Occipital lobe (tissue), 2 donors: ENCODE data around the gene CHRDL1. TPM values are rescaled to one million over a fixed set of nuclear protein-coding genes. Genes with fewer than 3 reads are reported as not detected.
"Not testable (repeated sequence)": the region's sequence is repeated elsewhere in the genome, so short reads cannot be mapped to it uniquely, and the experiment has no call there.

Experiments
- DNase-seq: peaks from one replicate; lab custom pipeline; 2025; lab: John Stamatoyannopoulos, UW
- total RNA-seq: library from RNA; depleted of rRNA; stranded (reverse); fragments of >200 nt; gene quantifications from one replicate; pipeline ENCODE4 v1.2.3, GENCODE V29; 2014

CHRDL1 gene
- total RNA-seq: 14.7 TPM

GRCh38 chrX:110795645-110796406, at the start of gene CHRDL1:
CHRDL1 (minus strand) TSS chrX:110795817; CDS start chrX:110792181, 3,636 bp downstream.
- no peak for DNase-seq

- DNase-seq: no peak
Observed at GRCh38 chrX:110836982-110837381, 41.4 kb upstream of the CHRDL1 start.

GRCh38 chrX:110836451-110836850, 40.8 kb upstream of the CHRDL1 start:
- no peak for DNase-seq

- no peak for DNase-seq
Observed at GRCh38 chrX:110836001-110836400, 40.4 kb upstream of the CHRDL1 start.

- no peak for DNase-seq
Observed at GRCh38 chrX:110825972-110826371, 30.4 kb upstream of the CHRDL1 start.

- not testable (repeated sequence) for DNase-seq
Observed at GRCh38 chrX:110816543-110816942, 20.9 kb upstream of the CHRDL1 start.

GRCh38 chrX:110806145-110806544, 10.5 kb upstream of the CHRDL1 start:
- no peak for DNase-seq

- no peak for DNase-seq
Observed at GRCh38 chrX:110805303-110805702, 9.7 kb upstream of the CHRDL1 start.

GRCh38 chrX:110804446-110804845, 8.8 kb upstream of the CHRDL1 start:
- no peak for DNase-seq

GRCh38 chrX:110803506-110803905, 7.9 kb upstream of the CHRDL1 start:
- DNase-seq: no peak

GRCh38 chrX:110796407-110796697, 735 bp upstream of the CHRDL1 start:
- no peak for DNase-seq

GRCh38 chrX:110794601-110795000, 1.0 kb downstream of the CHRDL1 start:
- no peak for DNase-seq

- DNase-seq: no peak
Observed at GRCh38 chrX:110791071-110791470, 4.5 kb downstream of the CHRDL1 start.

- DNase-seq: no peak
Observed at GRCh38 chrX:110786486-110786885, 9.1 kb downstream of the CHRDL1 start.

GRCh38 chrX:110759785-110760184, 35.8 kb downstream of the CHRDL1 start:
- DNase-seq: no peak

GRCh38 chrX:110758781-110759422, 36.7 kb downstream of the CHRDL1 start:
- no peak for DNase-seq

GRCh38 chrX:110755611-110756010, 40.0 kb downstream of the CHRDL1 start:
- no peak for DNase-seq

- no peak for DNase-seq
Observed at GRCh38 chrX:110755061-110755460, 40.6 kb downstream of the CHRDL1 start.

GRCh38 chrX:110750526-110751189, 45.0 kb downstream of the CHRDL1 start:
- no peak for DNase-seq

GRCh38 chrX:110748256-110748806, 47.3 kb downstream of the CHRDL1 start:
- DNase-seq: no peak

GRCh38 chrX:110746014-110746413, 49.6 kb downstream of the CHRDL1 start:
- DNase-seq: no peak

GRCh38 chrX:110745288-110745687, 50.3 kb downstream of the CHRDL1 start:
- DNase-seq: no peak
